ENCODE measurements around the gene CYP1A1. TPM values are rescaled to one million over a fixed set of nuclear protein-coding genes. Genes with fewer than 3 reads are reported as not detected.

Gene CYP1A1
- total and polyA plus RNA-seq, 2 of the 4 experiments (the other 2 are of a cell fraction): under 0.01 to 0.03 TPM

- Histone ChIP-seq H3K36me3 (ENCODE audit: control insufficient read depth, insufficient read depth, low read length) (no peaks in the 10 kb centered on the region), H3K9me3 (ENCODE audit: control insufficient read depth, insufficient read depth, low read length) (no peaks in the 10 kb centered on the region), H4K5ac (ENCODE audit: low read depth, low read length) (no peak overlapping the region), H2AFZ (replicated peaks; ENCODE audit: low read length, poor library complexity) (no peak overlapping the region), H3K27ac (ENCODE audit: insufficient read depth, low read length) (no peak overlapping the region), H3K56ac (ENCODE audit: extremely low read depth, insufficient read depth, low read length) (no peak overlapping the region), H4K91ac (ENCODE audit: insufficient read depth, low read depth, low read length) (no peak overlapping the region), H3K27me3 (ENCODE audit: control insufficient read depth, insufficient read depth, low read length) (peaks cover 25% of the 10 kb centered on the region), H2BK15ac (ENCODE audit: low read depth, low read length) (no peak overlapping the region), H3K4me3 (ENCODE audit: insufficient read depth, low read depth, low read length) (no peak overlapping the region), H3K18ac (ENCODE audit: low read depth, low read length) (no peak overlapping the region), H2BK120ac (ENCODE audit: low read depth, low read length) (no peak overlapping the region), H3K23ac (ENCODE audit: low read depth, low read length) (no peak overlapping the region), H2BK5ac (ENCODE audit: low read depth, low read length, poor library complexity, severe bottlenecking) (no peak overlapping the region), H4K20me1 (ENCODE audit: insufficient read depth, low read length) (no peaks in the 10 kb centered on the region), H3K79me1 (ENCODE audit: low read depth in 1 of 2, low read length in 2 of 2) (no peaks in the 10 kb centered on the region), H3K9me1 (ENCODE audit: insufficient read depth, low read length) (no peaks in the 10 kb centered on the region), H3K4ac (ENCODE audit: low read depth, low read length) (no peak overlapping the region), H3K9ac (ENCODE audit: low read depth, low read length) (no peak overlapping the region), H3K4me2 (ENCODE audit: low read depth, low read length) (no peak overlapping the region), H3K4me1 (ENCODE audit: control insufficient read depth, insufficient read depth, low read length) (no peaks in the 10 kb centered on the region), H2BK20ac (ENCODE audit: low read depth, low read length) (no peak overlapping the region), H3K14ac (replicated peaks; ENCODE audit: low read depth, low read length) (no peak overlapping the region), H2AK9ac (replicated peaks; ENCODE audit: low read depth, low read length, poor library complexity) (no peak overlapping the region), H2AK5ac (ENCODE audit: low read depth, low read length) (no peak overlapping the region), H4K8ac (ENCODE audit: low read depth in 2 of 2, low read length in 2 of 2) (no peak overlapping the region)
- ATAC-seq (ENCODE audit: low read depth) (no peak), DNase-seq (no peak)
- intact Hi-C loops (cut with micrococcal nuclease) (no loop called here), in situ Hi-C loops (cut with MboI; ENCODE audit: low sequenced_read_pairs) (no loop called here), dilution Hi-C loops (cut with HindIII; ENCODE audit: low sequenced_read_pairs, unreplicated experiment) (no loop called here)
- no TSS peak for BruUV-seq (replicated peaks)
- TF ChIP-seq CEBPB (IDR thresholded peaks at IDR 0.05; ENCODE audit: low read depth, low read length) (no peak), FOS (IDR thresholded peaks at IDR 0.05; ENCODE audit: low read depth, low read length) (no peak), CTCF (conservative IDR thresholded peaks at IDR 0.05; ENCODE audit: low read depth, low read length) (no peak), RCOR1 (IDR thresholded peaks at IDR 0.05; ENCODE audit: insufficient replicate concordance, low read length) (no peak), NFE2L2 (IDR thresholded peaks at IDR 0.05; ENCODE audit: low read depth, low read length) (no peak), CHD1 (IDR thresholded peaks at IDR 0.05; ENCODE audit: low read depth, low read length) (no peak), MAFK (IDR thresholded peaks at IDR 0.05; ENCODE audit: low read depth, low read length) (no peak), POLR2A (IDR thresholded peaks at IDR 0.05; ENCODE audit: low read depth, low read length) (no peak), MXI1 (IDR thresholded peaks at IDR 0.05; ENCODE audit: borderline replicate concordance, low read depth, low read length) (no peak), SMC3 (IDR thresholded peaks at IDR 0.05; ENCODE audit: low read depth, low read length) (no peak), RFX5 (IDR thresholded peaks at IDR 0.05; ENCODE audit: low read depth, low read length) (no peak), BHLHE40 (IDR thresholded peaks at IDR 0.05; ENCODE audit: low read depth, low read length) (no peak), RAD21 (IDR thresholded peaks at IDR 0.05; ENCODE audit: low read length) (no peak), MAZ (IDR thresholded peaks at IDR 0.05; ENCODE audit: borderline replicate concordance, low read depth, low read length) (no peak), ELK1 (IDR thresholded peaks at IDR 0.05; ENCODE audit: borderline replicate concordance, low read depth, low read length) (no peak), USF2 (IDR thresholded peaks at IDR 0.05; ENCODE audit: low read depth, low read length) (no peak)
- no CpG with 5 or more reads among the region's 3 CpGs for WGBS, 2 experiments (ENCODE audit: extremely low coverage in 2 of 2, insufficient read length in 1 of 2)
- CTCF ChIA-PET: interaction anchor here (0.6 kb wide), 1 partner anchor 8 kb away, joined by 4 read pairs; no protein-coding TSS in a partner anchor
- POLR2A ChIA-PET (ENCODE audit: unreplicated experiment): no interaction called here
Observed at GRCh38 chr15:74709892-74710291, 15.4 kb downstream of the CYP1A1 start.

Measured in IMR-90 (cell line).